ENCODE measurements around the gene CLASP2.
A peak's percentile ranks its signal among the peaks of the same experiment; 100 is the strongest.
"Not testable (repeated sequence)": the region's sequence is repeated elsewhere in the genome, so short reads cannot be mapped to it uniquely, and the experiment has no call there.

CLASP2 gene

GRCh38 chr3:33682770-33683169 lies 35.3 kb downstream of the CLASP2 start:
- no peak for DNase-seq

- DNase-seq, result no peak
Observed at GRCh38 chr3:33681667-33682066, 36.4 kb downstream of the CLASP2 start.

- no peak for DNase-seq
Observed at GRCh38 chr3:33678073-33678472, 40.0 kb downstream of the CLASP2 start.

- DNase-seq, result not testable (repeated sequence)
Observed at GRCh38 chr3:33673436-33673835, 44.6 kb downstream of the CLASP2 start.

GRCh38 chr3:33668618-33669017 lies 49.4 kb downstream of the CLASP2 start:
- DNase-seq, result no peak

GRCh38 chr3:33665294-33665693 lies 52.8 kb downstream of the CLASP2 start:
- DNase-seq, result no peak

GRCh38 chr3:33664195-33664594 lies 53.9 kb downstream of the CLASP2 start:
- no peak for DNase-seq

- no peak for DNase-seq
Observed at GRCh38 chr3:33663042-33663441, 55.0 kb downstream of the CLASP2 start.

GRCh38 chr3:33659856-33660434 lies 58.1 kb downstream of the CLASP2 start:
- no peak for DNase-seq

GRCh38 chr3:33658991-33659848 lies 58.8 kb downstream of the CLASP2 start:
- peak; percentile 64 for DNase-seq

GRCh38 chr3:33658621-33658990 lies 59.4 kb downstream of the CLASP2 start:
- no peak for DNase-seq

- no peak for DNase-seq
Observed at GRCh38 chr3:33658039-33658438, 60.0 kb downstream of the CLASP2 start.

GRCh38 chr3:33652736-33653135 lies 65.3 kb downstream of the CLASP2 start:
- no peak for DNase-seq

- not testable (repeated sequence) for DNase-seq
Observed at GRCh38 chr3:33651101-33651500, 67.0 kb downstream of the CLASP2 start.

GRCh38 chr3:33650495-33650894 lies 67.6 kb downstream of the CLASP2 start:
- no peak for DNase-seq

GRCh38 chr3:33648793-33649192 lies 69.3 kb downstream of the CLASP2 start:
- DNase-seq, result no peak

GRCh38 chr3:33646406-33646805 lies 71.6 kb downstream of the CLASP2 start:
- DNase-seq, result no peak

GRCh38 chr3:33645060-33645647 lies 72.9 kb downstream of the CLASP2 start:
- peak; percentile 57 for DNase-seq

- DNase-seq, result no peak
Observed at GRCh38 chr3:33644582-33644981, 73.5 kb downstream of the CLASP2 start.

- DNase-seq, result no peak
Observed at GRCh38 chr3:33642806-33643205, 75.2 kb downstream of the CLASP2 start.

- DNase-seq, result no peak
Observed at GRCh38 chr3:33639889-33640288, 78.2 kb downstream of the CLASP2 start.

GRCh38 chr3:33637482-33637881 lies 80.6 kb downstream of the CLASP2 start:
- no peak for DNase-seq

- DNase-seq, result peak; percentile 4
Observed at GRCh38 chr3:33636125-33636850, 81.8 kb downstream of the CLASP2 start.

GRCh38 chr3:33634262-33634661 lies 83.8 kb downstream of the CLASP2 start:
- no peak for DNase-seq
